NCI-H526 (cell line): ENCODE data around the gene IFRD1.
"Not testable (repeated sequence)": the region's sequence is repeated elsewhere in the genome, so short reads cannot be mapped to it uniquely, and the experiment has no call there.

Experiments used
- DNase-seq, 2 experiments: peaks; one replicate each; lab custom pipeline; 2025; lab: John Stamatoyannopoulos, UW

IFRD1 gene

GRCh38 chr7:112516418-112516817 lies 66.2 kb downstream of the IFRD1 start:
- DNase-seq = not testable (repeated sequence)

DNA sequence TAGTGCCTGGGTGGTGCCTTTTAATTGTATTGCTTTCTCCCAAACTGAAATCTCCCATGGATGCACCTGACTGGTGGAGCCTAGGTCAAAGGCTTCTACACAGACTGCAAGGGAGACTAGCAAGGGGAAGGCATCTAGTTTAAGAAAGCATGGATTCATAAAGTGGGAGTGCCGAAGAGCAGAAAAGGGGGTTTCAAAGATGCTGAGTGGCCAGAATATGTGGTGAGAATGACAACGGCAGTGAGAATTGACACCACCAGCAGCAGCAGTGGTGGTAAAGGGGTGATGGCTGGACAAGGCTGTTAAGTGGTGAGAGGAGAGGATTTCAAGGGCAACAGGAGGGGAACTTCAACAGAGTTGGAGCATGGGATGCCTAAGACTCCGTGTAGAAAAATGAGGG lies 67.2 kb downstream of the IFRD1 start:
- no peak for DNase-seq

DNA sequence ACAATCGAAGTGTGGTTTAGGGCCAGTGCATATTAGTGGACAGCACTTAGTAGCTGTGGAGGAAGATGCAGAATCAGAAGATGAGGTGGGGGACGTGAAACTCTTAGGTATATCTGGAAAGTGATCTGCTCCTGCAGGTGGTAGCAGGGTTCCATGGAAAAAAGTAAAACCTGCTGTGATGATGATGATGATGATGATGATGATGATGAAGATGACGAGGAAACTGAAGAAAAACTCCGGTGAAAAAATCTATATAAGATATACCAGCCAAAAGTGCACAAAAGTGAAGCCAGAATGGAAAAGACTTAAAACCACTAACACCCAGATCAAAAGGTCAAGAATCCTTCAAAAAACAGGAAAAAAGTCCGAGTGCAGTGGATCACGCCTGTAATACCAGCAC lies 70.5 kb downstream of the IFRD1 start:
- no peak for DNase-seq

DNA sequence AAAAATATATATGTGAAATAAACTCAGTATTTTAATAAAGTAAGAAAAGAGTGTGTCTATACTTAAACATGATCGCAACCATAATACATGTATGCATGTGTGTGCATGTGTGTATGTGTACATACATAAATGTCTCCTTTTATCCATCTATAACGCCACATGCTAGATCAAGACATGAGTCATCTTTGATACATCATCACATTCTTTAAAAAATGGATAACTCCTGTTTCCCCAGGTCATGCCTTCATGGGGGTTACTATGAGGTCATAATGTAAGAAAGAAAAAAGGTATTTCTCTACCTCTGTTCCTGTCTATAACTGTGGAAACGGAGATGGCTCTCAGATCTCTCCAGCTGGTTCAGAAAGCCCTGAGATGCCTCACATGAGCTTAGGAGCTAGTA lies 71.7 kb downstream of the IFRD1 start:
- no peak for DNase-seq

- DNase-seq = no peak
Measured at GRCh38 chr7:112523871-112524270, 73.6 kb downstream of the IFRD1 start.
